Astrocyte (in vitro differentiated cells and primary cell): Measurements from ENCODE around the gene PHF21B. TPM values are rescaled to one million over a fixed set of nuclear protein-coding genes. Genes with fewer than 3 reads are reported as not detected.

Source experiments
- DNase-seq: peaks from one replicate; pipeline ENCODE4 v3.0.0-alpha.2; 2010; ENCODE audit warnings: low read depth
- FAIRE-seq: peaks from 2 replicates; lab custom pipeline; 2011; peaks lifted over from hg19 to GRCh38; lab: Jason Lieb, UNC
- H2AFZ ChIP-seq: 2 replicates; pipeline ENCODE4 v1.6.0; 2012; ENCODE audit warnings: low read depth, low read length, inconsistent platforms
- H3K27ac ChIP-seq: 2 replicates; pipeline ENCODE4 v1.5.1; 2011; ENCODE audit warnings: low read depth, low read length, inconsistent platforms
- H3K27me3 ChIP-seq: 2 replicates; pipeline ENCODE4 v1.6.0; 2011; ENCODE audit warnings: low read length, inconsistent platforms; ENCODE audit not compliant: insufficient read depth
- H3K36me3 ChIP-seq: 2 replicates; pipeline ENCODE4 v1.5.1; 2011; ENCODE audit warnings: low read length, inconsistent platforms; ENCODE audit not compliant: insufficient read depth
- H3K4me1 ChIP-seq: 2 replicates; pipeline ENCODE4 v1.5.1; 2011; ENCODE audit warnings: low read length, inconsistent platforms; ENCODE audit not compliant: insufficient read depth
- H3K4me2 ChIP-seq: 2 replicates; pipeline ENCODE4 v1.6.0; 2012; ENCODE audit warnings: low read length, inconsistent platforms
- H3K4me3 ChIP-seq: 2 replicates; pipeline ENCODE4 v1.5.1; 2011; ENCODE audit warnings: low read depth, mild to moderate bottlenecking, low read length, inconsistent platforms; ENCODE audit not compliant: insufficient read depth
- H3K79me2 ChIP-seq: 2 replicates; pipeline ENCODE4 v1.6.0; 2012; ENCODE audit warnings: mild to moderate bottlenecking, low read length, inconsistent platforms; ENCODE audit not compliant: insufficient read depth
- H3K9ac ChIP-seq: 2 replicates; pipeline ENCODE4 v1.6.0; 2012; ENCODE audit warnings: mild to moderate bottlenecking, low read length, inconsistent platforms
- H3K9me3 ChIP-seq: 2 replicates; pipeline ENCODE4 v1.5.1; 2012; ENCODE audit warnings: low read depth, mild to moderate bottlenecking, low read length, inconsistent platforms; ENCODE audit not compliant: insufficient read depth
- H4K20me1 ChIP-seq: 2 replicates; pipeline ENCODE4 v1.6.0; 2012; ENCODE audit warnings: low read length, inconsistent platforms; ENCODE audit not compliant: insufficient read depth
- H3K27ac Mint-ChIP-seq: one replicate; pipeline ENCODE4 v1.8.0; 2021; ENCODE audit warnings: mild to moderate bottlenecking, mixed read lengths; ENCODE audit not compliant: unreplicated experiment
- H3K27me3 Mint-ChIP-seq: one replicate; pipeline ENCODE4 v1.8.0; 2021; ENCODE audit warnings: low read depth, mixed read lengths; ENCODE audit not compliant: unreplicated experiment
- H3K36me3 Mint-ChIP-seq: one replicate; pipeline ENCODE4 v1.8.0; 2021; ENCODE audit warnings: low read depth, mixed read lengths; ENCODE audit not compliant: unreplicated experiment
- H3K4me1 Mint-ChIP-seq: one replicate; pipeline ENCODE4 v1.8.0; 2021; ENCODE audit warnings: low read depth, mixed read lengths; ENCODE audit not compliant: unreplicated experiment
- H3K4me3 Mint-ChIP-seq: one replicate; pipeline ENCODE4 v1.8.0; 2021; ENCODE audit warnings: mild to moderate bottlenecking, moderate library complexity, mixed read lengths; ENCODE audit not compliant: unreplicated experiment
- H3K9me3 Mint-ChIP-seq: one replicate; pipeline ENCODE4 v1.8.0; 2021; ENCODE audit warnings: mild to moderate bottlenecking, mixed read lengths; ENCODE audit not compliant: unreplicated experiment
- EZH2 ChIP-seq: IDR thresholded peaks from 2 replicates; pipeline ENCODE4 v1.6.1; 2012; ENCODE audit warnings: mild to moderate bottlenecking, low read length, inconsistent platforms; ENCODE audit not compliant: insufficient read depth
- total RNA-seq: library from RNA; stranded (reverse); gene quantifications from 2 replicates; pipeline ENCODE4 v1.2.1, GENCODE V29; 2021
- TF ChIP-seq, protein P1 (sequence below): IDR thresholded peaks from 2 replicates; pipeline ENCODE4 v1.5.1; 2011; ENCODE audit warnings: low read depth, mild to moderate bottlenecking, inconsistent platforms, low read length, moderate library complexity; ENCODE audit not compliant: insufficient read depth

The PHF21B gene
- total RNA-seq, 1 donor from 2014 or later = 6.3 TPM

DNA sequence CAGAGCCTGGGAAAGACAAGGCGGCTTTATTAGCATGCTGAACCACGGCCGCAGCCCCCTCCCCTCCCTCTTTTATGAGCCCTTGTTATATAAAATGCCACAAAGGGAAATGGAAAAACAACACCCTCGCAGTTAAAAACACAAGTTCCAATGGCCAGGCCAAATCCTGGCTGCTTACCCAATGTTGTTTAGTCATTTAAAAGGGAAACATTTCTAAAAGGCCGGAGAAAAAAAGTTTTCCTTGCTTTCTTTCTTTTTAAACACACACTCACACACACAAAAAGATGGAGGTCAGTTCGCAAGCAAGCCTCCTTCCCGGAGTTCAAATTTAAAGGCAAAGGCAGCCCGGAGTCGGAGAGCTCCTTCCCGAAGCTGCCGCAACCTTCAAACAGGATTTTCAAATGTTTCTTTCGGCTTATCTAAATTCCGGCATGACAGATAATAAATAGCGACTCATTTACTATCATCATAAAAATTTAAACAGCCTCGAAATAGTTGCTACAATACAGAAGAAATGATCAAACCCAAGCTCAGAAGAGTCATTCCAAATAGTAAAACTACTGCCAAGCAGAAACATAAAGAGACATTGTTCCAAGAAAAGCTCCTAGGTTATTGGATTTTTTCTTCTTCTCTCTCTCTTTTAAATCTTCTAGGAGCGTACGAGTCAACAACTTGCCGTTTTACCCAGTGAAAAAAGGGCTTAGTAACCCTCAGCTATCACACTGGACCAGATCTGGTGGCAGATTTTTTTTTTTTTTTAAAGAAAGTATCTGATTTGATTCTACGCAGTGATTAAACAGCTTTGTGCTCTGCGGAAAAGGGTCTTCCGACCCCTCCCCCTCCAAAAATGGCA is 3.5 kb downstream of the PHF21B start:
- no peak for DNase-seq
- Mint-ChIP-seq H3K27ac (peak overlapping the region; percentile 83), H3K9me3 (no peaks in the 10 kb centered on the region), H3K27me3 (no peaks in the 10 kb centered on the region), H3K36me3 (peaks cover 5% of the 10 kb centered on the region), H3K4me1 (peaks cover 16% of the 10 kb centered on the region), H3K4me3 (peak overlapping the region; percentile 93)
- H2AFZ ChIP-seq = no peak overlapping the region
- TF ChIP-seq, protein P1, sequence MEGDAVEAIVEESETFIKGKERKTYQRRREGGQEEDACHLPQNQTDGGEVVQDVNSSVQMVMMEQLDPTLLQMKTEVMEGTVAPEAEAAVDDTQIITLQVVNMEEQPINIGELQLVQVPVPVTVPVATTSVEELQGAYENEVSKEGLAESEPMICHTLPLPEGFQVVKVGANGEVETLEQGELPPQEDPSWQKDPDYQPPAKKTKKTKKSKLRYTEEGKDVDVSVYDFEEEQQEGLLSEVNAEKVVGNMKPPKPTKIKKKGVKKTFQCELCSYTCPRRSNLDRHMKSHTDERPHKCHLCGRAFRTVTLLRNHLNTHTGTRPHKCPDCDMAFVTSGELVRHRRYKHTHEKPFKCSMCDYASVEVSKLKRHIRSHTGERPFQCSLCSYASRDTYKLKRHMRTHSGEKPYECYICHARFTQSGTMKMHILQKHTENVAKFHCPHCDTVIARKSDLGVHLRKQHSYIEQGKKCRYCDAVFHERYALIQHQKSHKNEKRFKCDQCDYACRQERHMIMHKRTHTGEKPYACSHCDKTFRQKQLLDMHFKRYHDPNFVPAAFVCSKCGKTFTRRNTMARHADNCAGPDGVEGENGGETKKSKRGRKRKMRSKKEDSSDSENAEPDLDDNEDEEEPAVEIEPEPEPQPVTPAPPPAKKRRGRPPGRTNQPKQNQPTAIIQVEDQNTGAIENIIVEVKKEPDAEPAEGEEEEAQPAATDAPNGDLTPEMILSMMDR = no peak
- TF ChIP-seq EZH2 = no peak
- no peak overlapping the region for H3K27ac ChIP-seq
- H3K9ac ChIP-seq = peak overlapping the region; percentile 40
- no peaks in the 10 kb centered on the region for H3K9me3 ChIP-seq
- no peak for FAIRE-seq
- H4K20me1 ChIP-seq = peaks cover 13% of the 10 kb centered on the region
- H3K36me3 ChIP-seq = no peaks in the 10 kb centered on the region
- peaks cover 11% of the 10 kb centered on the region for H3K79me2 ChIP-seq
- H3K27me3 ChIP-seq = peaks cover 32% of the 10 kb centered on the region
- H3K4me1 ChIP-seq = peaks cover 8% of the 10 kb centered on the region
- H3K4me2 ChIP-seq = peak overlapping the region; percentile 68
- peak overlapping the region; percentile 42 for H3K4me3 ChIP-seq

DNA sequence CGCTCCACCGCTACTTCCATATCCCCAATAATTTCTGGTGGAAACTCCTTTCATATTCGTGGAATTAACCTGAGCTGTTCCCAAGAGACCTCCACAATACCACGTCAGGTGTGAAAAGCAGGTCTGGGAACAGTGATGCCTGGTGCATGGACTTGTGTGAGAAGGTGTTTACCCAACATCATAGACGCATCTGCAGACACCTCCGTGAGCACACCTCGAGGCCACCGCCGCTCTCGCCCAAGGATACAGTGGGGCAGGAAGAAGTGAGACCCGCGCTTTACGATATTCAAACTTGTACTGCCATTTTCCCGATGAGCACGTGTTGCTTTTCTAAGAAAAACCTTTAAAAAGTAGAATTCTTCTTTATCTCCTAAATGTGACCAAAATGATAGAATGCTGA is 8.2 kb downstream of the PHF21B start:
- Histone ChIP-seq H3K9ac (no peak overlapping the region), H3K79me2 (peaks cover 15% of the 10 kb centered on the region), H4K20me1 (peaks cover 16% of the 10 kb centered on the region), H3K27ac (no peak overlapping the region), H3K9me3 (no peaks in the 10 kb centered on the region), H3K36me3 (no peaks in the 10 kb centered on the region), H3K4me1 (no peaks in the 10 kb centered on the region), H3K27me3 (peaks cover 21% of the 10 kb centered on the region), H3K4me2 (no peak overlapping the region), H3K4me3 (no peak overlapping the region), H2AFZ (no peak overlapping the region)
- H3K27ac Mint-ChIP-seq = no peak overlapping the region
- no peaks in the 10 kb centered on the region for H3K9me3 Mint-ChIP-seq
- H3K4me1 Mint-ChIP-seq = peaks cover 16% of the 10 kb centered on the region
- no peak for DNase-seq
- H3K36me3 Mint-ChIP-seq = peaks cover 13% of the 10 kb centered on the region
- no peak for FAIRE-seq
- no peak overlapping the region for H3K4me3 Mint-ChIP-seq
- peaks cover 4% of the 10 kb centered on the region for H3K27me3 Mint-ChIP-seq
- TF ChIP-seq, protein P1 = no peak
- no peak for TF ChIP-seq EZH2

DNA sequence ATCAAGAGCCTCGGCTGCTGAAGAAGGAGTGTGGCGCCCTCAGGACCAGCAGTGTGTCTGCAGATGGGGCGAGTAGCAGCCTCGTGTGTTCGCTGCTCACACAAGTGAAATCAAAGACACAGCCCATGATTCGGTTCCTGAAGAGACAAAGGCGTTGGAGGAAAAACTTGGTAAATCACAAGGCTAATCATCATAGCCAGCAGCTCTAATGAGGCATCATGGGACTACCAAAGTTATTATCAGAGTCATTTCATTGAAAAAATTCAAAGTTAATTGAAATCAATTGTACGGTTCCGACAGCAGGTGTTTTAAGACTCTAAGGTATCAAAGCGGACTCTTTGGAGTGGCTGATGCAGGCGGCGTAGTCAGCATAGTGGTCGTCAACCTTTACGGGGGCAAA is 9.5 kb downstream of the PHF21B start:
- no peak overlapping the region for H2AFZ ChIP-seq
- H3K4me1 Mint-ChIP-seq = peaks cover 11% of the 10 kb centered on the region
- H3K4me1 ChIP-seq = no peaks in the 10 kb centered on the region
- H3K9me3 Mint-ChIP-seq = no peaks in the 10 kb centered on the region
- TF ChIP-seq, protein P1 = no peak
- TF ChIP-seq EZH2 = no peak
- H3K27me3 Mint-ChIP-seq = peaks cover 4% of the 10 kb centered on the region
- peaks cover 8% of the 10 kb centered on the region for H3K27me3 ChIP-seq
- H3K36me3 Mint-ChIP-seq = peaks cover 13% of the 10 kb centered on the region
- peaks cover 13% of the 10 kb centered on the region for H4K20me1 ChIP-seq
- no peak overlapping the region for H3K9ac ChIP-seq
- DNase-seq = no peak
- no peak for FAIRE-seq
- H3K4me2 ChIP-seq = no peak overlapping the region
- H3K4me3 ChIP-seq = no peak overlapping the region
- H3K27ac Mint-ChIP-seq = no peak overlapping the region
- H3K27ac ChIP-seq = no peak overlapping the region
- H3K4me3 Mint-ChIP-seq = no peak overlapping the region
- no peaks in the 10 kb centered on the region for H3K9me3 ChIP-seq
- peaks cover 13% of the 10 kb centered on the region for H3K79me2 ChIP-seq
- no peaks in the 10 kb centered on the region for H3K36me3 ChIP-seq
